MCF 10A (cell line): ENCODE data around the gene ARRB1. TPM values are rescaled to one million over a fixed set of nuclear protein-coding genes. Genes with fewer than 3 reads are reported as not detected.

Experiments
- BruUV-seq: library from RNA; stranded (reverse); fragments of 400-500 nt; replicated peaks from 2 replicates; lab custom pipeline; 2021; lab: Mats Ljungman, UMichigan
- CTCF ChIA-PET: fragments of 300-600 bp; sonication (Branson Sonifier 250); formaldehyde crosslinking; extraction: SDS; loops from one replicate; lab custom pipeline; 2021; ENCODE audit warnings: antibody characterized with exemption, inconsistent platforms; lab: Yijun Ruan, JAX
- POLR2A ChIA-PET: fragments of 300-600, 350-650 bp; sonication (Branson Sonifier 250); formaldehyde crosslinking; extraction: SDS; loops from one replicate; lab custom pipeline; 2020; ENCODE audit warnings: antibody characterized with exemption, inconsistent platforms; lab: Yijun Ruan, JAX
- DNase-seq: peaks from one replicate; pipeline ENCODE4 v3.0.0-alpha.2; 2018; ENCODE audit not compliant: unreplicated experiment
- H3K27ac Mint-ChIP-seq: one replicate; pipeline ENCODE4 v1.8.0; 2022; ENCODE audit warnings: mild to moderate bottlenecking, low read depth, mixed read lengths; ENCODE audit not compliant: unreplicated experiment
- H3K27me3 Mint-ChIP-seq: one replicate; pipeline ENCODE4 v1.8.0; 2022; ENCODE audit warnings: mixed read lengths; ENCODE audit not compliant: insufficient read depth, unreplicated experiment
- H3K36me3 Mint-ChIP-seq: one replicate; pipeline ENCODE4 v1.8.0; 2022; ENCODE audit warnings: mild to moderate bottlenecking, moderate library complexity, mixed read lengths; ENCODE audit not compliant: insufficient read depth, unreplicated experiment
- H3K4me1 Mint-ChIP-seq: one replicate; pipeline ENCODE4 v1.8.0; 2022; ENCODE audit warnings: mixed read lengths; ENCODE audit not compliant: insufficient read depth, unreplicated experiment
- H3K4me3 Mint-ChIP-seq: one replicate; pipeline ENCODE4 v1.8.0; 2022; ENCODE audit warnings: mild to moderate bottlenecking, moderate library complexity, mixed read lengths; ENCODE audit not compliant: unreplicated experiment
- H3K9me3 Mint-ChIP-seq: one replicate; pipeline ENCODE4 v1.8.0; 2022; ENCODE audit warnings: mixed read lengths; ENCODE audit not compliant: unreplicated experiment
- CTCF ChIP-seq: fragments of 200-600 bp; IDR thresholded peaks from one replicate; pipeline ENCODE4 v1.8.0; 2022; ENCODE audit warnings: antibody characterized with exemption, mild to moderate bottlenecking; ENCODE audit not compliant: unreplicated experiment
- intact Hi-C: fragments of 100-400 bp; cut with micrococcal nuclease; formaldehyde crosslinking; loops from 2 replicates; pipeline ENCODE4 v1.14.1; 2022
- total RNA-seq: library from RNA; stranded (reverse); gene quantifications from 2 replicates; pipeline ENCODE4 v1.2.3, GENCODE V29; 2022

The ARRB1 gene
- total RNA-seq, 1 experiment from 2014 or later = 0.98 TPM

GRCh38 chr11:75230621-75231020 lies 120.8 kb downstream of the ARRB1 start:
- Mint-ChIP-seq H3K9me3 (no peaks in the 10 kb centered on the region), H3K27ac (no peak overlapping the region), H3K27me3 (peaks cover 38% of the 10 kb centered on the region), H3K4me3 (no peak overlapping the region), H3K36me3 (no peaks in the 10 kb centered on the region), H3K4me1 (no peaks in the 10 kb centered on the region)
- intact Hi-C loops = no loop called here
- TF ChIP-seq CTCF = no peak
- ChIA-PET POLR2A (no interaction called here), CTCF (interaction anchor here (0.8 to 2.8 kb wide), 6 partner anchors 11 to 90 kb away, joined by 3 to 10 read pairs (median 4); no protein-coding TSS in a partner anchor)
- DNase-seq = no peak
- no TSS peak for BruUV-seq

GRCh38 chr11:75229466-75229865 lies 122.0 kb downstream of the ARRB1 start:
- no peak for DNase-seq
- BruUV-seq = no TSS peak
- no peak for TF ChIP-seq CTCF
- CTCF ChIA-PET = interaction anchor here (0.6 to 0.7 kb wide), 3 partner anchors 10 to 132 kb away, joined by 3 to 5 read pairs (median 3); no protein-coding TSS in a partner anchor
- POLR2A ChIA-PET = no interaction called here
- intact Hi-C loops = no loop called here
- no peaks in the 10 kb centered on the region for H3K9me3 Mint-ChIP-seq
- H3K4me3 Mint-ChIP-seq = no peak overlapping the region
- no peak overlapping the region for H3K27ac Mint-ChIP-seq
- no peaks in the 10 kb centered on the region for H3K36me3 Mint-ChIP-seq
- no peaks in the 10 kb centered on the region for H3K4me1 Mint-ChIP-seq
- H3K27me3 Mint-ChIP-seq = peaks cover 43% of the 10 kb centered on the region

GRCh38 chr11:75225794-75226193 lies 125.7 kb downstream of the ARRB1 start:
- DNase-seq = no peak
- ChIA-PET POLR2A (no interaction called here), CTCF (interaction anchor here (0.6 to 2.6 kb wide), 4 partner anchors 12 to 85 kb away, joined by 3 to 7 read pairs (median 4); no protein-coding TSS in a partner anchor)
- H3K27ac Mint-ChIP-seq = no peak overlapping the region
- TF ChIP-seq CTCF = no peak
- peaks cover 19% of the 10 kb centered on the region for H3K27me3 Mint-ChIP-seq
- intact Hi-C loops = no loop called here
- BruUV-seq = no TSS peak
- no peaks in the 10 kb centered on the region for H3K9me3 Mint-ChIP-seq
- H3K4me1 Mint-ChIP-seq = no peaks in the 10 kb centered on the region
- no peaks in the 10 kb centered on the region for H3K36me3 Mint-ChIP-seq
- no peak overlapping the region for H3K4me3 Mint-ChIP-seq

- intact Hi-C loops = no loop called here
- Mint-ChIP-seq H3K27me3 (peaks cover 22% of the 10 kb centered on the region), H3K4me3 (no peak overlapping the region), H3K4me1 (no peaks in the 10 kb centered on the region), H3K36me3 (no peaks in the 10 kb centered on the region), H3K27ac (no peak overlapping the region), H3K9me3 (no peaks in the 10 kb centered on the region)
- CTCF ChIA-PET = interaction anchor here (0.7 to 2.6 kb wide), 3 partner anchors 19 to 83 kb away, joined by 3 to 7 read pairs (median 5); no protein-coding TSS in a partner anchor
- no TSS peak for BruUV-seq
- POLR2A ChIA-PET = no interaction called here
- no peak for DNase-seq
- TF ChIP-seq CTCF = no peak
Measured at GRCh38 chr11:75223954-75224643, 127.4 kb downstream of the ARRB1 start.
